Breast epithelium (tissue), 3 donors: ENCODE results near the gene CENPQ.

Source experiments
- POLR2A ChIP-seq: fragments of 450-650 bp; IDR thresholded peaks from one replicate; pipeline ENCODE4 v1.6.1; 2016; ENCODE audit warnings: antibody characterized with exemption, mild to moderate bottlenecking, moderate library complexity
- POLR2AphosphoS5 ChIP-seq, 3 donors: sonication (generic); formaldehyde crosslinking; IDR thresholded peaks; one replicate each; pipeline ENCODE4 v1.6.1; 2017; ENCODE audit warnings: antibody characterized with exemption in 3 of 3
- TF ChIP-seq, protein P1 (sequence below), 3 donors: fragments of 450-650 bp; IDR thresholded peaks; one replicate each; pipeline ENCODE4 v1.5.1; 2016 to 2017; ENCODE audit warnings: antibody characterized with exemption in 3 of 3, mild to moderate bottlenecking in 3 of 3, moderate library complexity in 3 of 3

DNA sequence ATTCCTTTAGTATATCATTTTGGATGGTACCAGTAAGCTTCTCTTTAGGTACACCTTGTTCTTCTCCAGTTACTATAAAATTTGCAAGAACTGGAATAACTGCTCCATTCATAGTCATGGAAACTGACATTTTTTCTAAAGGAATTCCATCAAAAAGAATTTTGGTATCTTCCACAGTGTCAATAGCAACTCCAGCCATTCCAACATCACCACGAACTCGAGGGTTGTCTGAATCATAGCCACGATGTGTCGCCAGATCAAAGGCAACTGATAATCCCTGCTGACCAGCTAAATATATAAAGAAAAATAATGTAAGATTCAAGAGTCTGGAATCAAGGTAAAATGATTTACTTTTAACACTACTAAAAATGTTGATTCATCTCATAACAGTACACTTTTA is 5.4 kb upstream of the CENPQ start:
- TF ChIP-seq, protein P1, sequence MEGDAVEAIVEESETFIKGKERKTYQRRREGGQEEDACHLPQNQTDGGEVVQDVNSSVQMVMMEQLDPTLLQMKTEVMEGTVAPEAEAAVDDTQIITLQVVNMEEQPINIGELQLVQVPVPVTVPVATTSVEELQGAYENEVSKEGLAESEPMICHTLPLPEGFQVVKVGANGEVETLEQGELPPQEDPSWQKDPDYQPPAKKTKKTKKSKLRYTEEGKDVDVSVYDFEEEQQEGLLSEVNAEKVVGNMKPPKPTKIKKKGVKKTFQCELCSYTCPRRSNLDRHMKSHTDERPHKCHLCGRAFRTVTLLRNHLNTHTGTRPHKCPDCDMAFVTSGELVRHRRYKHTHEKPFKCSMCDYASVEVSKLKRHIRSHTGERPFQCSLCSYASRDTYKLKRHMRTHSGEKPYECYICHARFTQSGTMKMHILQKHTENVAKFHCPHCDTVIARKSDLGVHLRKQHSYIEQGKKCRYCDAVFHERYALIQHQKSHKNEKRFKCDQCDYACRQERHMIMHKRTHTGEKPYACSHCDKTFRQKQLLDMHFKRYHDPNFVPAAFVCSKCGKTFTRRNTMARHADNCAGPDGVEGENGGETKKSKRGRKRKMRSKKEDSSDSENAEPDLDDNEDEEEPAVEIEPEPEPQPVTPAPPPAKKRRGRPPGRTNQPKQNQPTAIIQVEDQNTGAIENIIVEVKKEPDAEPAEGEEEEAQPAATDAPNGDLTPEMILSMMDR (IDR thresholded peaks at IDR 0.05) = no peak
- TF ChIP-seq POLR2A (no peak), POLR2AphosphoS5 (IDR thresholded peaks at IDR 0.05) (no peak)
